ENCODE data around the gene CACNA1F. TPM values are rescaled to one million over a fixed set of nuclear protein-coding genes. Genes with fewer than 3 reads are reported as not detected.
A peak's percentile ranks its signal among the peaks of the same experiment; 100 is the strongest.

CACNA1F gene
- total and polyA plus RNA-seq, 4 experiments from 2014 or later, result 0.03 to 1.3 (median 1.2) TPM; not detected in 1

DNA sequence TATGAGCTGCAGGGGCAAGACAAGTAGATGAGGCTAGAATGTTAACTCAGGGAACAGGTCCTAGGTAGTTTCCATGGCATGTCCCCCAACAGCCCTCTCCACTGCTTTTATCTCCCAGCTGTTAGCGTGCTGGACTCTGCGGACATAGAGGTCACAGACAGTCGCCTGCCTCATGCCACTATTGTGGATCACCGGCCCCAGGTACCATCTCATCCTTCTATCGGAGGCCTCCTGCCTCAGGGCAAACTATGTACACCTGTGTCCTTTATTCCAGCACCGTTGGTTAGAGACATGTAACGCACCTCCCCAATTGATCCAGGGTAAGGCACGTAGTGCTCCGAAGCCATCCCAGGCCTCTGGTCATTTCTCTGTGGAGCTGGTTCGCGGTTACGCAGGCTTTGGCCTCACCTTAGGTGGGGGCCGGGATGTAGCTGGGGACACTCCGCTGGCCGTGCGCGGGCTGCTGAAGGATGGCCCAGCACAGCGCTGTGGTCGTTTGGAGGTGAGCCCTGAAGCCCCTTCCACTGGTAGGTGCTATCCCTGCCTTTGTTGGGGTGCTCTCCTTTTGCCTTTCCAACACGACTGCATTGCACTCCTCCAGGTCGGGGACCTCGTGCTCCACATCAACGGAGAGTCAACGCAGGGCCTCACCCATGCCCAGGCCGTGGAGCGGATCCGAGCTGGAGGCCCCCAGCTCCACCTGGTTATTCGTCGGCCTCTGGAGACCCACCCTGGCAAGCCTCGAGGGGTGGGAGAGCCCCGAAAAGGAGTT, 68.4 kb downstream of the CACNA1F start:
- ChIA-PET CTCF (ENCODE audit: partially characterized antibody) (interaction anchor here (0.6 to 1.8 kb wide), 4 partner anchors 8 to 28 kb away, joined by 3 to 5 read pairs (median 3); no protein-coding TSS in a partner anchor), POLR2A (ENCODE audit: partially characterized antibody) (interaction anchor here (0.8 to 2.4 kb wide), 3 partner anchors 16 to 108 kb away, joined by 3 to 11 read pairs (median 5); no protein-coding TSS in a partner anchor)
- Histone ChIP-seq H3K27ac (ENCODE audit: low read depth, low read length) (peak overlapping the region; percentile 58), H3K4me1 (ENCODE audit: insufficient read depth, low read length) (peaks cover 41% of the 10 kb centered on the region), H3K4me3 (ENCODE audit: low read length in 2 of 2) (no peak overlapping the region), H3K27me3 (ENCODE audit: insufficient read depth, low read length) (no peaks in the 10 kb centered on the region), H3K9me3 (ENCODE audit: control insufficient read depth in 1 of 2, low read length in 2 of 2) (no peaks in the 10 kb centered on the region), H3K36me3 (ENCODE audit: insufficient read depth, low read length) (no peaks in the 10 kb centered on the region)
- intact Hi-C loops (cut with micrococcal nuclease), result loop anchor here (5.0 to 10.0 kb wide), 2 partner anchors 90 to 207 kb away; partner anchors contain the start of genes OTUD5, PRAF2 and WDR45
- Mint-ChIP-seq H3K36me3 (peaks cover 0 to 1% of the 10 kb centered on the region in 2 donors), H3K4me3 (peak overlapping the region in 6 of 8 donors; percentile 70 to 88 (median 80)), H3K27ac (peak overlapping the region in 6 of 7 donors; percentile 32 to 95 (median 94)), H3K4me1 (peaks cover 14 to 45% (median 29%) of the 10 kb centered on the region in 4 donors), H3K9me3 (peaks cover 0 to 4% (median 0%) of the 10 kb centered on the region in 8 donors), H3K27me3 (no peaks in the 10 kb centered on the region)
- DNase-seq, result no peak

DNA sequence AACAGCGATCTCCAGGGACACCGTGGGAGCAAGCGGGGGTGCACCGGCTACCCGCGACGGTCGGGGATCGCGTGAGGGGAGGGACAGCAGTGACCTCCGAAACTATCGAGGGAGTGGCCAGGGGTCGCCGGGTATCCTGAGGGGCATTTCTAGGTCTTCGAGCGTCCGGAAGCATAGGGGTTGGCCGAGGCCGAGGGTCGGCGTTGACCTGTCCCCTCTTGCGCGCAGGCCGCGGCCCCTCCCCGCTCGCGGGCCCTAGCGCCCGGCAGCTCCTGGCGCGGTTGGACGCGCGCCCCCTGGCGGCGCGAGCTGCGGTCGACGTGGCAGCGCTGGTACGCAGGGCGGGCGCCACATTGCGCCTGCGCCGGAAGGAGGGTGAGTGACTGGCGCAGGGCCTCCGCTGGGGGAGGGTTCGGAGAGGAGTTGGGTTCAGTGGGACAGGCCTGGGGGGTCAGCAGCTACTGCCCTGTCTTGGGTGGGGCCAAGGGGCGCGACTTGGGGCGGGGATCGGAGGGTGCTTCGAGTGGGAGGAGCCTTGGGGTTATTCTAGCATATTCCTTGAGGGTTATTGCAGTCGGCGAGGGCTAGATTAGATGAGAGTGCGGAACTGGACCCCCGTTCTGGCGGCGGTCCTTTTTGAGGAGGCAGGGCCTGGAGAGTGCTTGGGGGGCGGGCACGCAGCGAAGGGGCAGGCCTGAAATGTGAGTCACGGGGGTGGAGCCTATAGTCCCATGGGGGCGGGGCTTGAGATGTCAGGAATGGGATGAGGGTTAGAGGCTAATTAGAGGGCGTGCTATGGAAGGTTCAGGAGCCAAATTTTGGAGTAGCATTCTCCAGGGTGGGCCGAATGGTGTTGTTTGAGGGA, 69.4 kb downstream of the CACNA1F start:
- CTCF ChIA-PET (ENCODE audit: partially characterized antibody), result interaction anchor here (0.7 to 1.8 kb wide), 4 partner anchors 9 to 40 kb away, joined by 3 to 5 read pairs (median 3); partner anchors contain the start of gene GPKOW
- H3K4me3 ChIP-seq (ENCODE audit: low read length in 2 of 2), result peak overlapping the region in 1 of 2 donors; percentile 50
- H3K4me1 Mint-ChIP-seq, result peaks cover 14 to 41% (median 29%) of the 10 kb centered on the region in 4 donors
- DNase-seq, result peak; percentile 81 to 84 (median 82)
- peak overlapping the region; percentile 58 for H3K27ac ChIP-seq (ENCODE audit: low read depth, low read length)
- H3K27me3 Mint-ChIP-seq, result no peaks in the 10 kb centered on the region
- H3K36me3 Mint-ChIP-seq, result peaks cover 0 to 1% of the 10 kb centered on the region in 2 donors
- H3K9me3 ChIP-seq (ENCODE audit: control insufficient read depth in 1 of 2, low read length in 2 of 2), result no peaks in the 10 kb centered on the region
- peaks cover 41% of the 10 kb centered on the region for H3K4me1 ChIP-seq (ENCODE audit: insufficient read depth, low read length)
- POLR2A ChIA-PET (ENCODE audit: partially characterized antibody), result interaction anchor here (0.7 to 1.1 kb wide), 6 partner anchors 9 to 715 kb away, joined by 3 to 5 read pairs (median 4); partner anchors contain the start of gene USP27X
- no peaks in the 10 kb centered on the region for H3K27me3 ChIP-seq (ENCODE audit: insufficient read depth, low read length)
- no peaks in the 10 kb centered on the region for H3K36me3 ChIP-seq (ENCODE audit: insufficient read depth, low read length)
- intact Hi-C loops (cut with micrococcal nuclease), result loop anchor here (5.0 to 10.0 kb wide), 2 partner anchors 89 to 206 kb away; partner anchors contain the start of genes OTUD5, PRAF2 and WDR45
- H3K27ac Mint-ChIP-seq, result peak overlapping the region; percentile 83 to 95 (median 92)
- H3K4me3 Mint-ChIP-seq, result peak overlapping the region; percentile 70 to 88 (median 80)
- H3K9me3 Mint-ChIP-seq, result peaks cover 0 to 4% (median 0%) of the 10 kb centered on the region in 8 donors

DNA sequence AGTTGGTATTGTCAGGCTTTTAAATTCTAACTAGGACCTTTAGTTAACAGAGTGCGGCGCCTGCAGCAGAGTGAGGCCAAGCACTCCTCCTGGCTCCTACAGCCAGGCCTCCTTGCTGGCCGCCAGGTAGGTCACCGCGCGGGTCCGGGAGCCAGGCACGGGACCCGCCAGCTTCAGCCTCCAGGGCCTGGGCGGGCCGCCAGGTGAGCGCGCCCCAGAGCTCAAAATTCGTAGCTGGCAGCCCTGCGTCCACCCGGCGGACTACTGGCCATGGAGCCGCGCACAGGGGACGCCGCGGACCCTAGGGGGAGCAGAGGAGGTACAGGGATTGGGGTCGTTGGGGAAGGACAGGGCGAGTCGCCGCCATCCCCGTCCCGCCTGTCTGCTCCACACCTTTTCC, 70.5 kb downstream of the CACNA1F start, which contains the start of gene MAGIX:
Gene MAGIX (plus strand): TSS at position 139 of the 400 bp plus-strand sequence. CDS start 132 bp downstream, at position 271.
- no peak for DNase-seq
- H3K4me1 Mint-ChIP-seq, result peaks cover 11 to 37% (median 24%) of the 10 kb centered on the region in 4 donors
- POLR2A ChIA-PET (ENCODE audit: partially characterized antibody), result no interaction called here
- peak within 1 kb of the TSS in 5 of 7 donors; percentile 25 to 95 (median 36) for H3K27ac Mint-ChIP-seq
- no peaks in the 10 kb centered on the region for H3K27me3 ChIP-seq (ENCODE audit: insufficient read depth, low read length)
- H3K27me3 Mint-ChIP-seq, result no peaks in the 10 kb centered on the region
- H3K36me3 Mint-ChIP-seq, result peaks cover 0 to 1% of the 10 kb centered on the region in 2 donors
- intact Hi-C loops (cut with micrococcal nuclease), result loop anchor here (5.0 to 10.0 kb wide), 2 partner anchors 88 to 205 kb away; partner anchors contain the start of genes OTUD5, PRAF2 and WDR45
- peak within 1 kb of the TSS in 7 of 8 donors; percentile 46 to 77 (median 67) for H3K4me3 Mint-ChIP-seq
- no peaks in the 10 kb centered on the region for H3K36me3 ChIP-seq (ENCODE audit: insufficient read depth, low read length)
- no peaks in the 10 kb centered on the region for H3K9me3 ChIP-seq (ENCODE audit: control insufficient read depth in 1 of 2, low read length in 2 of 2)
- peak within 1 kb of the TSS in 1 of 2 donors; percentile 50 for H3K4me3 ChIP-seq (ENCODE audit: low read length in 2 of 2)
- peaks cover 0 to 4% (median 0%) of the 10 kb centered on the region in 8 donors for H3K9me3 Mint-ChIP-seq
- CTCF ChIA-PET (ENCODE audit: partially characterized antibody), result no interaction called here
- peak within 1 kb of the TSS; percentile 58 for H3K27ac ChIP-seq (ENCODE audit: low read depth, low read length)
- peaks cover 32% of the 10 kb centered on the region for H3K4me1 ChIP-seq (ENCODE audit: insufficient read depth, low read length)

DNA sequence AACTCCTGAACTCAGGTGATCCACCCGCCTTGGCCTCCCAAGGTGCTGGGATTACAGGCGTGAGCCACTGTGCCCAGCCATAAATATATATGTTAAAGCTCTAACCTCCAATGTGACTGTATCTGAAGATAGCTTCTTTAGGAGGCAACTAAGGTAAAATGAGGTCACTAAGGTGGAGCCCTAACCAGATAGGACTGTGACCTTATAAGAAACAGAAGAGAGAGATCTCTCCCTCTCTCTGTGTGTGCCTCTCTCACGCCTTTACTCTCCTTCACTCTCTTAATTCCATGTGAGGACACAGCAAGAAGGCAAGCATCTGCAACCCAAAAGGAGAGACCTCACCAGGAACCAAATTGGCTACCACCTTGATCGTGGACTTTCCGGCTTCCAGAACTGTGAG, 71.5 kb downstream of the CACNA1F start:
- H3K9me3 ChIP-seq (ENCODE audit: control insufficient read depth in 1 of 2, low read length in 2 of 2), result no peaks in the 10 kb centered on the region
- POLR2A ChIA-PET (ENCODE audit: partially characterized antibody), result no interaction called here
- H3K4me1 ChIP-seq (ENCODE audit: insufficient read depth, low read length), result peaks cover 22% of the 10 kb centered on the region
- H3K27ac Mint-ChIP-seq, result peak overlapping the region in 2 of 7 donors; percentile 17 to 24
- H3K36me3 Mint-ChIP-seq, result peaks cover 0 to 1% of the 10 kb centered on the region in 2 donors
- peak overlapping the region in 1 of 8 donors; percentile 10 for H3K4me3 Mint-ChIP-seq
- no peak overlapping the region for H3K27ac ChIP-seq (ENCODE audit: low read depth, low read length)
- H3K36me3 ChIP-seq (ENCODE audit: insufficient read depth, low read length), result no peaks in the 10 kb centered on the region
- no peaks in the 10 kb centered on the region for H3K27me3 ChIP-seq (ENCODE audit: insufficient read depth, low read length)
- peaks cover 9 to 27% (median 18%) of the 10 kb centered on the region in 4 donors for H3K4me1 Mint-ChIP-seq
- intact Hi-C loops (cut with micrococcal nuclease), result loop anchor here (5.0 to 10.0 kb wide), 2 partner anchors 87 to 204 kb away; partner anchors contain the start of genes OTUD5, PRAF2 and WDR45
- H3K27me3 Mint-ChIP-seq, result no peaks in the 10 kb centered on the region
- no peak overlapping the region for H3K4me3 ChIP-seq (ENCODE audit: low read length in 2 of 2)
- peaks cover 0 to 4% (median 0%) of the 10 kb centered on the region in 8 donors for H3K9me3 Mint-ChIP-seq
- DNase-seq, result no peak
- CTCF ChIA-PET (ENCODE audit: partially characterized antibody), result no interaction called here

DNA sequence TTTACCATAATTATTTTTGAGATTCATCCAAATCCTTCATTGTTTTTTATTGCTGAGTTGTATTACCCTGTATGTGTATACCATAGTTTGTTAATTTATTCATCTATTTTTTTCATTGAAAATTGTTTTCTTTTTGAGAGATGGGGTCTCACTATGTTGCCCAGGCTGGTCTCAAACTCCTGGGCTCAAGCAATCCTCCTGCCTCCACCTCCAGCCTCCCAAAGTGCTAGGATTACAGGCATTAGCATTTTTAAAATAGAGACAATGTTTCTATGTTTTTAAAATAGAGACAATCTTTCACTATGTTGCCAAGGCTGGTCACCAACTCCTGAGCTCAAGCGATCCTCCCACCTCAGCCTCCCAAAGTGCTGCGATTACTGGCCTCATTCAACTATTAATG, 72.2 kb downstream of the CACNA1F start:
- no peaks in the 10 kb centered on the region for H3K9me3 ChIP-seq (ENCODE audit: control insufficient read depth in 1 of 2, low read length in 2 of 2)
- CTCF ChIA-PET (ENCODE audit: partially characterized antibody), result no interaction called here
- POLR2A ChIA-PET (ENCODE audit: partially characterized antibody), result no interaction called here
- H3K9me3 Mint-ChIP-seq, result peaks cover 0 to 2% (median 0%) of the 10 kb centered on the region in 8 donors
- H3K36me3 ChIP-seq (ENCODE audit: insufficient read depth, low read length), result no peaks in the 10 kb centered on the region
- peaks cover 9 to 27% (median 14%) of the 10 kb centered on the region in 4 donors for H3K4me1 Mint-ChIP-seq
- peaks cover 18% of the 10 kb centered on the region for H3K4me1 ChIP-seq (ENCODE audit: insufficient read depth, low read length)
- peaks cover 0 to 3% of the 10 kb centered on the region in 2 donors for H3K36me3 Mint-ChIP-seq
- intact Hi-C loops (cut with micrococcal nuclease), result loop anchor here (5.0 to 10.0 kb wide), 2 partner anchors 86 to 204 kb away; partner anchors contain the start of genes OTUD5, PRAF2 and WDR45
- H3K4me3 ChIP-seq (ENCODE audit: low read length in 2 of 2), result no peak overlapping the region
- H3K27ac ChIP-seq (ENCODE audit: low read depth, low read length), result no peak overlapping the region
- no peaks in the 10 kb centered on the region for H3K27me3 ChIP-seq (ENCODE audit: insufficient read depth, low read length)
- H3K27ac Mint-ChIP-seq, result no peak overlapping the region
- no peak for DNase-seq
- H3K27me3 Mint-ChIP-seq, result no peaks in the 10 kb centered on the region
- no peak overlapping the region for H3K4me3 Mint-ChIP-seq

DNA sequence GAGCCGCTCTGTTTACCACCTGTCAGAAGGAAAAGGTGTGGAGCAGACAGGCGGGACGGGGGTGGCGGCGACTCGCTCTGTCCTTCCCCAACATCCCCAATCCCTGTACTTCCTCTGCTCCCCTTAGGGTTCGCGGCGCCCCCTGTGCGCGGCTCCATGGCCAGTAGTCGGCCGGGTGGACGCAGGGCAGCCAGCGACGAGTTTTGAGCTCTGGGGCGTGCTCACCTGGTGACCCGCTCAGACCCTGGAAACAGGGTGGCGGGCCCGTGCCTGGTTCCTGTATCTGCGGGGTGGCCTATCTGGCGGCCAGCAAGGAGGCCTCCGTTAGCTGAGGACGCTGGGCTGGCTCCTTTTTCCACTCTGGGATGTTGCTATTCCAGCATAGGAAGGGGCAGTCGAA, 75.9 kb downstream of the CACNA1F start:
- Mint-ChIP-seq H3K4me3 (no peak overlapping the region), H3K36me3 (peaks cover 0 to 7% of the 10 kb centered on the region in 2 donors), H3K27me3 (no peaks in the 10 kb centered on the region), H3K9me3 (no peaks in the 10 kb centered on the region), H3K4me1 (peaks cover 11 to 23% (median 12%) of the 10 kb centered on the region in 4 donors), H3K27ac (peak overlapping the region in 2 of 7 donors; percentile 12 to 25)
- H3K9me3 ChIP-seq (ENCODE audit: control insufficient read depth in 1 of 2, low read length in 2 of 2), result no peaks in the 10 kb centered on the region
- ChIA-PET POLR2A (ENCODE audit: partially characterized antibody) (interaction anchor here (2.0 kb wide), 1 partner anchor 10 kb away, joined by 13 read pairs; no protein-coding TSS in a partner anchor), CTCF (ENCODE audit: partially characterized antibody) (interaction anchor here (0.7 to 1.3 kb wide), 2 partner anchors 11 to 112 kb away, joined by 3 read pairs; no protein-coding TSS in a partner anchor)
- H3K27me3 ChIP-seq (ENCODE audit: insufficient read depth, low read length), result no peaks in the 10 kb centered on the region
- no peak overlapping the region for H3K27ac ChIP-seq (ENCODE audit: low read depth, low read length)
- peaks cover 8% of the 10 kb centered on the region for H3K4me1 ChIP-seq (ENCODE audit: insufficient read depth, low read length)
- H3K4me3 ChIP-seq (ENCODE audit: low read length in 2 of 2), result no peak overlapping the region
- H3K36me3 ChIP-seq (ENCODE audit: insufficient read depth, low read length), result no peaks in the 10 kb centered on the region
- no peak for DNase-seq
- intact Hi-C loops (cut with micrococcal nuclease), result loop anchor here (5.0 kb wide), 2 partner anchors 35 to 155 kb away; partner anchors contain the start of gene GRIPAP1
